A549 (cell line): ENCODE measurements around the gene TIRAP.

Source experiments
- BCL3 ChIP-seq: fragments of >200 bp; sonication (Bioruptor Twin); formaldehyde crosslinking; IDR thresholded peaks from 3 replicates; pipeline ENCODE4 v1.6.1; 2016
- CTCF ChIP-seq: fragments of >200 bp; sonication (Bioruptor Twin); formaldehyde crosslinking; IDR thresholded peaks from 3 replicates; pipeline ENCODE4 v1.5.1; 2016
- EP300 ChIP-seq, 2 experiments: fragments of >200 bp; sonication (Bioruptor Twin); formaldehyde crosslinking; IDR thresholded peaks; 2 replicates in 1 of 2; 3 replicates in 1 of 2; pipeline ENCODE4 v1.6.1; 2016 to 2017
- HEYL ChIP-seq: fragments of 250-450 bp; sonication (Bioruptor Pico); IDR thresholded peaks from 2 replicates; pipeline ENCODE4 v1.8.0; 2021; ENCODE audit warnings: mild to moderate bottlenecking, moderate library complexity
- JUNB ChIP-seq: fragments of >200 bp; sonication (Bioruptor Twin); formaldehyde crosslinking; IDR thresholded peaks from 2 replicates; pipeline ENCODE4 v1.6.1; 2016
- MAX ChIP-seq: IDR thresholded peaks from 2 replicates; pipeline ENCODE4 v1.6.1; 2012
- MYC ChIP-seq: IDR thresholded peaks from 2 replicates; pipeline ENCODE4 v1.6.1; 2012; ENCODE audit warnings: mild to moderate bottlenecking, inconsistent platforms, low read length, improper control_type of control experiment, borderline replicate concordance
- POLR2A ChIP-seq: IDR thresholded peaks from 2 replicates; pipeline ENCODE4 v1.6.1; 2012; ENCODE audit warnings: mild to moderate bottlenecking, low read length
- REST ChIP-seq: fragments of 200-600 bp; sonication (generic); IDR thresholded peaks from 2 replicates; pipeline ENCODE4 v1.6.1; 2016; ENCODE audit warnings: antibody characterized with exemption, mild to moderate bottlenecking, moderate library complexity
- RNF2 ChIP-seq: fragments of 200-600 bp; sonication (generic); IDR thresholded peaks from 2 replicates; pipeline ENCODE4 v1.6.1; 2016; ENCODE audit warnings: low read depth, mild to moderate bottlenecking, antibody characterized with exemption, moderate library complexity, borderline replicate concordance

- TF ChIP-seq CTCF (no peak), MYC (no peak), EP300 (IDR thresholded peaks at IDR 0.05) (no peak), REST (no peak), MAX (no peak), POLR2A (no peak), RNF2 (no peak), HEYL (CRISPR knock-in tag) (no peak), BCL3 (no peak), JUNB (no peak)
Measured at GRCh38 chr11:126336671-126337101, 53.8 kb downstream of the TIRAP start.
